CD4-positive, alpha-beta T cell treated with Interleukin-17A for 4 hours (primary cell): ENCODE measurements around the gene TMEM176A.

Experiments used
- DNase-seq: peaks from one replicate; pipeline ENCODE4 v3.0.0-alpha.2; 2020; ENCODE audit warnings: mixed read lengths

The TMEM176A gene

GRCh38 chr7:150850273-150850672 lies 49.7 kb downstream of the TMEM176A start:
- no peak for DNase-seq

GRCh38 chr7:150851492-150852370 lies 51.2 kb downstream of the TMEM176A start:
- no peak for DNase-seq

- no peak for DNase-seq
Observed at GRCh38 chr7:150852371-150852905, 51.9 kb downstream of the TMEM176A start, which contains the start of gene AOC1. Gene AOC1, plus strand, starts transcription at chr7:150852517. Its CDS starts 3,954 bp downstream, at chr7:150856471.

- no peak for DNase-seq
Observed at GRCh38 chr7:150854066-150855000, 53.8 kb downstream of the TMEM176A start.
